Duodenal mucosa (tissue), 2 donors: Measurements from ENCODE around the gene OPA3.

Experiments used
- H3K27ac ChIP-seq: one replicate; pipeline ENCODE4 v1.7.0; 2013; ENCODE audit warnings: low read depth, low read length
- H3K27me3 ChIP-seq, 2 donors: one replicate each; pipeline ENCODE4 v1.7.0; 2013; ENCODE audit warnings: low read length in 2 of 2, control low read depth in 1 of 2; ENCODE audit not compliant: insufficient read depth in 2 of 2, control insufficient read depth in 1 of 2
- H3K36me3 ChIP-seq, 2 donors: one replicate each; pipeline ENCODE4 v1.7.0; 2013; ENCODE audit warnings: low read length in 2 of 2, control low read depth in 1 of 2; ENCODE audit not compliant: insufficient read depth in 2 of 2, control insufficient read depth in 1 of 2
- H3K4me1 ChIP-seq, 2 donors: one replicate each; pipeline ENCODE4 v1.7.0; 2013; ENCODE audit warnings: low read length in 2 of 2, control low read depth in 1 of 2; ENCODE audit not compliant: insufficient read depth in 2 of 2, control insufficient read depth in 1 of 2
- H3K4me3 ChIP-seq, 2 donors: one replicate each; pipeline ENCODE4 v1.7.0; 2013; ENCODE audit warnings: low read length in 2 of 2, low read depth in 1 of 2
- H3K9ac ChIP-seq, 2 donors: one replicate each; pipeline ENCODE4 v1.7.0; 2013; ENCODE audit warnings: low read length in 2 of 2, low read depth in 1 of 2
- H3K9me3 ChIP-seq, 2 donors: one replicate each; pipeline ENCODE4 v1.7.0; 2013; ENCODE audit warnings: low read length in 2 of 2, control low read depth in 1 of 2; ENCODE audit not compliant: control insufficient read depth in 1 of 2

Gene OPA3

GRCh38 chr19:45599286-45599685, 14.7 kb upstream of the OPA3 start:
- Histone ChIP-seq H3K27ac (no peak overlapping the region), H3K27me3 (peaks cover 54 to 67% of the 10 kb centered on the region in 2 donors), H3K4me1 (peaks cover 0 to 8% of the 10 kb centered on the region in 2 donors), H3K36me3 (no peaks in the 10 kb centered on the region), H3K4me3 (peak overlapping the region in 1 of 2 donors; percentile 35), H3K9ac (no peak overlapping the region), H3K9me3 (no peaks in the 10 kb centered on the region)

DNA sequence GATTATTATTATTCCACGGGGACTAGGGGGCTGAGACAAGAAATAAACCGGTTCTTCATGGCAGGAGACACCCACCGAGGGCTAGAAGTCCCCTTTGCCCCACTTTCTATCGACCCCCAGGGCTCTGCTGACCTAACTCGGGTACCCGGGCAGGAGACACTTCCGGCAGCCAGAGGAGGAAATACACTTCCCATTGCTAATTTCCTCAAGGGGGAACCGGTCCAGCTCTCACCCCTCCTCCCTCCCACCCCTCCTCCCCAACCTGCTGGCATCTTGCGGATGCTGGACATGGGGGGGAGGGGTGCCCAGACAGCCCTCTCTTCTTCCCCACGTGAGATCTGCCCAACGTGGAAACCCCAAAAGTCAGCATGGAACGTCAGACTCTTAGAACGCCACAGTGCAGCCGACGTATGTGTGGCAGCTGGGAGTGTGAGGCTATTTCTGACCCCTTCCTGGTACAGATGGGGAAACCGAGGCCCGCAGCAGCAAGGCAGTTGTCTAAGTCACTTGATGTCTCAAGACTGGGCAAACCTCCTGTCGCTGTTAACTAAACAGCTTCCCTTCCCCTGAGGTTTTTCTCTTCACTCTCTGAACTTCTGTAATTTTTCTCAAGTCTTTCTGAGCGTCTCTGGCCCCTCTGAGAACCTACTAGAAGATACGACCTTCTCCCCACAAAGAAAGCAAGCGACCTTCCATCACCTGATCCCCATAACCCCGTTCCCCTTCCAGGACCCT, 13.8 kb upstream of the OPA3 start:
- H3K27me3 ChIP-seq: peaks cover 54 to 66% of the 10 kb centered on the region in 2 donors
- H3K4me1 ChIP-seq: peaks cover 0 to 8% of the 10 kb centered on the region in 2 donors
- no peaks in the 10 kb centered on the region for H3K36me3 ChIP-seq
- H3K4me3 ChIP-seq: peak overlapping the region; percentile 35 to 45
- H3K27ac ChIP-seq: peak overlapping the region; percentile 42
- H3K9me3 ChIP-seq: no peaks in the 10 kb centered on the region
- H3K9ac ChIP-seq: no peak overlapping the region

DNA sequence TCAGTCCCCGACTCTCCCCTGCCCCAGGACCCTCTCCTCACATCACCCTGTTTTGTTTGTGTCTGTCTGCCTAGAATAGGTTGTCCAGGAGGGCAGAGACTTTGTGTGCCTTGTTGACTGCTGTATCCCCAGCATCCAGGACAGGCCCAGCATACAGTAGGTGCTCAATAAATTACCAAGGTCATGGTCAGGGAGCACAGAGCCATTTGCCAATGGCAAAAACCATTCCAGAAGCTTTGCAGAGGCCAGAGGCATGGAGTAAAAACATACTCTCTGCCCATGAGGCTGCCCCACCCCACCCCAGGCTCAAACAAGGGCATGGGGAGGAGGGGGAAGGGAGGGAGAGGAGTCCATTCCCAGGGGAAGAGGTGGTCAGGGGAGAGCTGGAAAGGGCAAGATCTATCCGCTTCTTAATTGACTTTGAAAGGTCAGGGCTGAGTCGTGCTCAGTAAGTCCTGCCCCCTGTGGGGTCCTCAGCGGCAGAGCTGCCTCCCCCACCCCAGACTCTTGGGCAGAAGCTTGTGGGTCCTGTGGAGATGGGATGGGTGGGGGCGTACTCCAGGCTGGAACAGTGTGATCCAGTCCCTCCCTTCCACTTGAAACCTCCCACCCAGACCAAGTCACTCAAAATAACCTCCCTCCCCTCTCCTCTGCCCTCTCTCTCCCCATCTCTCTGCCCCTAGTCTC, 13.0 kb upstream of the OPA3 start:
- H3K36me3 ChIP-seq: no peaks in the 10 kb centered on the region
- H3K9ac ChIP-seq: no peak overlapping the region
- H3K9me3 ChIP-seq: no peaks in the 10 kb centered on the region
- peaks cover 53 to 63% of the 10 kb centered on the region in 2 donors for H3K27me3 ChIP-seq
- H3K4me3 ChIP-seq: no peak overlapping the region
- no peak overlapping the region for H3K27ac ChIP-seq
- peaks cover 0 to 8% of the 10 kb centered on the region in 2 donors for H3K4me1 ChIP-seq

- H3K27me3 ChIP-seq: peaks cover 36 to 47% of the 10 kb centered on the region in 2 donors
- H3K9me3 ChIP-seq: no peaks in the 10 kb centered on the region
- no peak overlapping the region for H3K9ac ChIP-seq
- peaks cover 0 to 8% of the 10 kb centered on the region in 2 donors for H3K4me1 ChIP-seq
- no peak overlapping the region for H3K4me3 ChIP-seq
- no peak overlapping the region for H3K27ac ChIP-seq
- H3K36me3 ChIP-seq: no peaks in the 10 kb centered on the region
Measured at GRCh38 chr19:45595814-45596213, 11.2 kb upstream of the OPA3 start.

- Histone ChIP-seq H3K36me3 (no peaks in the 10 kb centered on the region), H3K4me1 (peaks cover 0 to 8% of the 10 kb centered on the region in 2 donors), H3K9ac (no peak overlapping the region), H3K27me3 (peaks cover 16 to 28% of the 10 kb centered on the region in 2 donors), H3K9me3 (no peaks in the 10 kb centered on the region), H3K4me3 (no peak overlapping the region), H3K27ac (no peak overlapping the region)
Measured at GRCh38 chr19:45593520-45593919, 8.9 kb upstream of the OPA3 start.

DNA sequence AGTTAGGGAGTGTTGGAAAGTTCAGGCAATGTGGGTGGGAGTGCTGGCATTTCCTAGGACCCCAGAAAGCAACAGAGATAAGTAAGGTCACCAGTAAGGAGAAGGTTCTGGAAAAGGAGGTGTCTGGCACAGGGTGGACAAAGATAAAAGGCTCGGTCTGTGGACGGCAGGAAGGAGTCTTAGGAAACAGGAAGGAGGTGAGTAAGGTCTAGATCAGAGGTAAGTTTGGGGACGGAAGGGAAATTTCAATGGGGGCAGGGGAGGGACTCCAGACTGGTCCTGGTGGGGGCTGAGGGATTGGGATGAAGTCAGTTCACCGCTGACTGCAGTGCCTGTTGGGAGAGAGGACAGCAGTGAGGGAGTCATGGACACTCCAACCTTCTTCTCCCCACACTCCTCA, 7.8 kb upstream of the OPA3 start:
- Histone ChIP-seq H3K4me3 (no peak overlapping the region), H3K9me3 (no peaks in the 10 kb centered on the region), H3K27ac (no peak overlapping the region), H3K9ac (no peak overlapping the region), H3K36me3 (no peaks in the 10 kb centered on the region), H3K4me1 (no peaks in the 10 kb centered on the region), H3K27me3 (peaks cover 5 to 16% of the 10 kb centered on the region in 2 donors)

- no peak overlapping the region for H3K27ac ChIP-seq
- H3K9me3 ChIP-seq: no peaks in the 10 kb centered on the region
- no peaks in the 10 kb centered on the region for H3K36me3 ChIP-seq
- peaks cover 3 to 10% of the 10 kb centered on the region in 2 donors for H3K27me3 ChIP-seq
- H3K4me1 ChIP-seq: no peaks in the 10 kb centered on the region
- no peak overlapping the region for H3K9ac ChIP-seq
- H3K4me3 ChIP-seq: no peak overlapping the region
Measured at GRCh38 chr19:45591638-45592005, 7.0 kb upstream of the OPA3 start.

GRCh38 chr19:45591004-45591637, 6.5 kb upstream of the OPA3 start:
- Histone ChIP-seq H3K27ac (no peak overlapping the region), H3K36me3 (no peaks in the 10 kb centered on the region), H3K27me3 (peaks cover 3 to 10% of the 10 kb centered on the region in 2 donors), H3K4me3 (no peak overlapping the region), H3K9ac (no peak overlapping the region), H3K4me1 (no peaks in the 10 kb centered on the region), H3K9me3 (no peaks in the 10 kb centered on the region)

DNA sequence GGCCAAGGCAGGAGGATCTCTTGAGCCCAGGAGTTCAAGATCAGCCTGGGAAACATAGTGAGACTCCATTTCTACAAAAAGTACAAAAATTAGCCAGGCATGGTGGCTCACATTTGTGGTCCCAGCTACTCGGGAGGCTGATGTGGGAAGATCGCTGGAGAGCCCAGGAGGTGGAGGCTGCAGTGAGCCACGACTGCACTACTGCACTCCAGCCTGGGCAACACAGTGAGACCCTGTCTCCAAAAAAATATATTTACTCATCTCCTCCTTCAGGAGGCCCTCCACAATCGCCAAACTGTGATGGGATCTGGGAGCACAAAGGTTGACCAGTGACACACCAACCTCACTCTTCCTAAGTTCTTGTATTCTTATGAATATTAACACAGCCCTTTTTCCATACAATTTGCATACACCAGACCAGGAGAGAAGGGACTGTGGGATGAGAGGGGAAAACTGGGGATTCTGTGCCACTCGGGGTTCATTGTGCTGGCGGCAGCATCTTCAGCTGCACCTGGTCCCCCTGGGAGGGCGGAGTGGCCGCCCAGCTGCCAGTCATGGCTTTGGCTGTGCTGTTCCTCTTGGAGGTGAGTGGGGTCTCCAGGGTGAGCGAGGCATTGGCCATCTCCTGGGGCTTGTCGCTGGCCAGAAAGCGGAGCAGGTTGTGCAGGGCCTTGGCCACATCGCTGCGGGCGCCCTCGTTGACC, 5.8 kb upstream of the OPA3 start:
- peaks cover 3 to 6% of the 10 kb centered on the region in 2 donors for H3K27me3 ChIP-seq
- no peak overlapping the region for H3K4me3 ChIP-seq
- no peak overlapping the region for H3K9ac ChIP-seq
- H3K9me3 ChIP-seq: no peaks in the 10 kb centered on the region
- peaks cover 0 to 2% of the 10 kb centered on the region in 2 donors for H3K4me1 ChIP-seq
- H3K36me3 ChIP-seq: no peaks in the 10 kb centered on the region
- no peak overlapping the region for H3K27ac ChIP-seq

DNA sequence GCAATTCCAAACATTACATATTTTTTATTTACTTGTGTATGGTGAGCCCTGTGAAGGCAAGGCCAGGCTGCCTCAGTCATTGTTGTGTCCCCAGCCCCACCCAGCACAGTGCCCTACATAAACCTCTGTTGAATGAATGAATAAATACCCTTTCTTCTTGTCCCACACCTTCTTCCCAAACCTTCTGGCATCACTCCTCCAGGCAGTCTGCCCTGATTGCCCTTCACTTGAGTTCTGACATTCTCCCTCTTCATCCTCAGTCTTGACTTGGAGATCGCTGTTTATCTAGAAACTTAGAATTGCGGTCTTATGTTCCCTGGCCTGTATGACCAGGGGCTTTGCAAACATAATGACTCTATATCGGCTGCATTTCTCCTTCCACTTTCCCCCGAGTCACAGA, 5.2 kb upstream of the OPA3 start:
- peaks cover 4 to 6% of the 10 kb centered on the region in 2 donors for H3K4me1 ChIP-seq
- no peaks in the 10 kb centered on the region for H3K9me3 ChIP-seq
- H3K27me3 ChIP-seq: peaks cover 3% of the 10 kb centered on the region in 2 donors
- no peak overlapping the region for H3K27ac ChIP-seq
- H3K9ac ChIP-seq: no peak overlapping the region
- no peak overlapping the region for H3K4me3 ChIP-seq
- no peaks in the 10 kb centered on the region for H3K36me3 ChIP-seq
